ELR (cell line): ENCODE measurements around the gene FYCO1.

Experiments
- DNase-seq: peaks from one replicate; pipeline ENCODE4 v3.0.0-alpha.2; 2015; ENCODE audit warnings: low read depth

The FYCO1 gene

DNA sequence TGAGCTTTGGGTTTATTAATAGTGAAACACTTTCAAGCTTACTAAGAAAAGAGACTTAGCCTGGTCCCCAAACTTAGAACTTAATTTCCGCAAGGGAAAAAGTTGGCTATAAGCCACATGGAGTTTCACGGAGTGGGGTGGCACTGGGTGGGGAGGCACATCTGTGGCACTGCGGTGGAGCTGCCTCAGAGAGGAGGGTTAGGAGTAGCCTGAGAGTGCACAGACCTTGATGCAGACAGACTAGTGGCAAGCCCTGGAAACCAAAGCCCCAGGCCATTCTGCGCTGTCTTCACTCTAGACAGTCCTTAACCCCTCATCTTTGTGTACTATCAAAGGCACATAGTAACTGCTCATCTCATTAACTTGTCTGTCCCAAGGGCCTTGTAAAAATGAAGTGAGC is 30.4 kb downstream of the FYCO1 start:
- no peak for DNase-seq

DNA sequence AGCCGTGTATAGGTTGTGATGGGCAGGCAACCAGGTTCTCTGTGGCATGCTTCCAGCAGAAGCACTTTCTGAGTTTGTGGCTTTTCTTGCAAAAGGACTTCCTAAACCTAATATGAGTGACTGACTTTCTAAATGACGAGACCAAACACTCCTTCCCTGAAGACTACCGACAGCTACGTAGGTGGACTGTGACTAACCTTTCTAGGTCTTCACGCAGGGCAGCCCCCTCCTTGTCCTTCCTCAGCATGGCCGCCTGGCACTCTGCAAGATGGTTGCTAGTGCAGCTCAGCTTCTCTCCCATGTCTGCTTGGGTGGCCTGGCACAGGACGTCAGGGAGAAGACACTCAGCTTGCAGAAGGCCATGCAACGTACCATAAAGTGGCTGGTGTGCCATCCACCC is 31.5 kb downstream of the FYCO1 start:
- no peak for DNase-seq

DNA sequence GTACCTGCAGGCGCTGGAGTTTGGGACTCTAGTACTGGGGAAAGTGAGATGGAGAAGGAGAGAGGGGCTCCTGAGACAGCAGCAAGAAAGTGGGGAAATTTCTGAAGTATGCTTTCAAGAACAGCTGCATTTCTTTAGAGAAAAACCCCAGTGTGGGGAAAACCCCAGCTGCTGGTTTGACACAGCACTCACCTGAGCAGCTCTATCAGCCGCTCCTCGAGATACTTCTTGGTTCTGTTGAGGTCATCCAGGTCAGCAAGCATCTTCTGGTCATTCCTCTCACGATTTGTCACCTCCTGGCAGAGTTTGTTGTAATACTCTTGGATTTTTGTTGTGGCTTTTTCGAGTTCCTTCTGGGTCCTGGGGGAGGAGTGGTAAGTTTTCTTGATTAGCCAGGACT is 33.6 kb downstream of the FYCO1 start:
- no peak for DNase-seq

DNA sequence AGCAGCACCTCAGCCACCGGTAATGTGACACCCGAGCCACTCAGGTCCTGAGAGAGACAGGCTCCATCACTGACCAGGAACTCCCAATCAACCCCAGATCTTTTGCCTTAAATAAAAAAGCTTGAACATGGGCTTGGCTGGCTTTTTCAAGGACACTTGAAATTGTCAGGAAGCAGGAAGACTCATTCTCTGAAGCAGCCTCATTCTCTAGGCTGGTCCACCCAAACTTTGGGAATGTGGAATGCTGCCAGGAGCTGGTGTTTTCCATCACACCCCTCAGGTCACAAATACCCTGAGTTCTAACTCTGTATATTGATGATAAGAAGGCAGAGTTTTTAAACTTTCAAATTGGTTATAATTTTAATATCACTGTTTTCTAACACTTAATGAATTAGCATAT is 35.3 kb downstream of the FYCO1 start:
- no peak for DNase-seq

DNA sequence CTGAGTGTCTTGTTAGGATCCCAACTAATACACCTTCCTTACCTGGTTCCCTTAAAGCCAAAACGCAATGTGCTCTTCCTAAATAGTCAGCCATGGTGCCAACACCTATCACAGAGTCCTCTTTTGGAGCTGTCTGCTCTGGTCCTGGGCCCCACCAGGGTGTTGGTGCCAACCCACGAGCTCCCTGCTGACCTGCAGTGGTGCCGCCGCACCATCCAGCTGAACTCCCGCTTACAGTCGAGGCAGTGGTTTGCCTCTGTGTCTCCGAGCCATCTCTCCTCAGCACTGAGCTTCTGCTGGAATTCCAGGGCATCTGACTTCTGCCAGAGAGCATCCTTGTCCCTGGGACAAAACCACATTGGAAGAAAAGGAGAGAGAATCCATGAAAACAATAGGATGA is 36.4 kb downstream of the FYCO1 start:
- DNase-seq = no peak

DNA sequence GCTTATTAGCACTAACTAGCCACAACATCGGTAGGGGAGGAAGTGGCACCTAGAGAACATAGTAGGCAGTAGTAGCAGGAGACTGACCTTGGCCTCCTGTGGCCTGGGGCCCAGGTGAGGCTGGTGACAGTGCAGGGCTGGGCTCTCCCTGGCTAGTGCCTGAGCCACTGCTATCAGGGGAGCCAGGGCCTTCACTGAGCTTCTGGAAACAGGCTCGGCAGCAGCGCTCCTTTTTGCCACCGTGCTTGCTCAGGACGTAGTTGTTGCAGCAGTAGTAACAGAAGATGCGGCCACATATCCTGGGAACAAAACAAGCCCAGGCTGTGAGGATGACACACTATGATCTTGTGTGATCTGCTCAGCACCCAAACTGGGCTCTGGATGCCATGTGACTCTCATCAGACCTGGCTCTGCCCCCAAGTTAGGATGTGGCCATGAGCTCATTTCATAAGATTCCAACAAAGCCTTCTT is 37.3 kb downstream of the FYCO1 start:
- DNase-seq = peak; percentile 22

DNA sequence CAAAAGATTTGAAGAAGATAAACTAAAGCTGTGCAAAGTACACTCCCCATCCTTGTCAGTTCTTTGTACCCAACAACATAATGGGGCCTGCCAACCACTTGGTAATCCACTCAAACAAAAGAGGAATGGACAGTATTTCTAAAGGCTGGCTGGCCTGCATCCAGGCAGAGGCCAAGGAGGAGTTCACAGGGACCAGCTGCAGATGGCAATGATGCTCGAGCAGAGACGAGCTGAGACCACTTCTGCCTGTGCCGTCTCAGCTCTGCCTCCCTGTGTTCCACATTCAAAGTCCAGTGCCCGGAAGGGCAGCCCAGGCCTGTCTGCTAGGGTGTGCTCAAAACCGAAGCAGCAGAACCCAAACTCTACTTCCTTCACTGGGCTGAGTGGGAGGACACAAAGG is 38.0 kb downstream of the FYCO1 start:
- DNase-seq = no peak

DNA sequence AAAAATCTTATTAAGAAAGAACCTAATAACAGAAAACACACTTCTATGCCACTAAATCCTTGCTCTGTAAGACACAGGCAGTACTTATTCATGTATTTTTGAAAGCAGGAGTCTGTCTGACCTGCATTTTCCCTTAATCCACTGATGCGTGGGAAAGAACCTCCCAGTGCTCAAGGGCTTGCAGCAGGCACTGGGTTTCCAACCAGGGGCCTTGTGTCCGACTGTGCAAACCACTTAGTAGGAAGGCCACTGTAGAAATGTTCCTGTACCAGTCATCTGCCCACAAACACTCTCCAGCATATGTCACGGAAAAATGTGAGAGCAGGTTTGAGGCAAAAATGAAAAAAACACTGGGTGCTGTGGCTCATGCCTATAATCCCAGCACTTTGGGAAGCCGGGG is 39.9 kb downstream of the FYCO1 start:
- no peak for DNase-seq

DNA sequence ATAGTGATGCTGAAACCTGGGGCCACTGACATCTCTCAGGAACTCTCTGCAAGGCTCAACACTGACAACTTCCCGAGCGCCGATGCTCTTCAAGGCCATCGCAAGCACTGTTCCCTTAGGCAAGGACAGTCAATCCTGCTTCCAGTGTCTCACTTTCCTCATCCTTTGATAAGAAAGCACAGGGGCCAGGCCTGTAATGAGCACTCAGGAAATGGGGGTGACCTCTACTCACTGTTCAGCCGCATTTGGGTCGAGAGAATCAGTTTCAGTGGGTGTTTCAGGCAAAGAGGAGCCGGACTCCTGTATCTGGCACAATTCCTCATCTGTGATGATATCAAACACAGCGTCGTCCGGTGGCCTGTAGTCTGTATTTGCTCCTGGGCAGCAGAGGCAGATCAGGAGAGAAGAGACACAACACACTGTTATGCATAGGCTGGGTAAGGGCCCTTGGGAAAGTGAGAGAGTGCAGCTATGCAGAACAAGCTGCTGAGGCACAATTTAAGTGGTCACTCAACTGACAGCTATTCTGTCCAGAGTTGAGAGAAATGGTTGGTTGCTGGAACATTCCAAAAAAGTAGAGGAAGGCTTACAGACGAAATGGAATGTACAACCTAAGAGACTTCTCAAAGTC is 40.5 kb downstream of the FYCO1 start:
- no peak for DNase-seq

DNA sequence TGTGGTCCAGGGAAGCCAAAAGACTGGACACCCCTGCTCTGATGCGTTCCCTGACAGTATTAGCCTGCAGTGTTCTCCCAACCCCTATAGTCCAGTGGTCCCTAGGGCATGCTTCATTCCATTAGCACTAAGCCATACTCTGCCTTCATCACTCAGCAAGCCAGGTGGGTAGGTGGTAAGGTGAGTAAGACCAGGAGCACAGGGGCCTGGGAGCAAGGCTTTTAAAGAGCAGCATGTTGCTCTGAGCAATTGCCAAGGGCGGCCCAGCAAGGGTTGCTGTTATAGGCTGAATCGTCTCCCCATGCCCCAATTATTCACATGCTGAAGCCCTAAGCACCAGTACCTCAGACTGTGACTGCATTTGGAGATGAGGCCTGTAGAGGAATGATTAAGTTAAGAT is 41.3 kb downstream of the FYCO1 start:
- DNase-seq = no peak

DNA sequence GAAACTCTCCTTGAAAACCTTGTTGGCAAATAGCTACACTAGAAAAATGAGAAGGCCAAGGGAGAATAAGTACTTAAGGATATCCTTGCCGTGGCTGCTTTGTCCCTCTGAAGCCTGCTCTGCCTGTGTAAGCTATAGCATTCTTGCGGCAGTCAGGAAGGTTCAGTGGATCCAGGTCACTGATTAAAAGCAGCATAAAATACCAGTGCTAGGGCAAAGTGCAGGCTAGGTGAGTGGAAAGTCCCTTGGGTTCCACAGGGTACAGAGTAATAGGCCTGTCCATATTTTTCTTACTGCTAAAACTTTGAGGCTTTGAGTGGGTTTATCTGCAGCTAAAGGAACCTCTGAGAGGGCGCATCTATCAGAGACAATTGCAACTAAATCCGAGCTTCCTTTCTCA is 42.1 kb downstream of the FYCO1 start:
- DNase-seq = no peak

DNA sequence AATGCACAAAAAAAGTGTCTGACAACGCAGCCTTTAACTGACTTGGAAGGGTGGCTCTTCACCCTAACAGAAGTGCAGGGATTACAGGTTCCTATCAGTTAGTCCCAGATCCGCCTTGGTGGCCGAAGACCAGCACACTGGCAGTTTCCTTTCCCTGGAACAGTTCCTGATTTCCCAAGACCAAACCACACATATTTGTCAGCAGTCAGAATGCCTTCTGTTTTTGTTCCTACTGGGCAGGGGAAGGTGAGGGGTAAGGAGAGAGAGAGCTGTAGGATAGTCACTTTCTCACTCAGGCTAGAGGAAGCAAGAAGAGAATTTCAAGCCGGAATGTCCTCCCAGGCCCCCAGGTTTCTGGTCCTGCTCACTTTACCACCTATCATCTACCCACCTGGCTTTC is 43.2 kb downstream of the FYCO1 start:
- no peak for DNase-seq

DNA sequence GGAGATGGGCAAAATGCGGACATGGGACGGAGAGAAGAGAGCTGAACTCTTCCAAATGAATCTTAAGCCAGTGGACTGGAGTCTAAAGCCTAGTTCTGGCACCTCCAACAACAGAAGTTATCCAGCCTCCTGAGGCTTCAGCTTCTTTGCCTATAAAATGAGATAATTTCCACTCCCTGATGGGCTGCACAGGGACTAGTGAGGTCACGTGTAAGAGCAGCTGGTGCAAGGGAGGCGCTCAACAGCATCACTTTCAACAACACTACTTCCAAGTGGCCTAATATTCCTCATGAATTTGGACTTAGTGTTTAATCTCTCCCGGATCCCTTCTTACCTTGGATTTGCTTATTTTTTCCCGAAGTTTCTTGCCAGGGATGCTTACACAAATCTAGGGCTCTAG is 43.7 kb downstream of the FYCO1 start:
- no peak for DNase-seq

DNA sequence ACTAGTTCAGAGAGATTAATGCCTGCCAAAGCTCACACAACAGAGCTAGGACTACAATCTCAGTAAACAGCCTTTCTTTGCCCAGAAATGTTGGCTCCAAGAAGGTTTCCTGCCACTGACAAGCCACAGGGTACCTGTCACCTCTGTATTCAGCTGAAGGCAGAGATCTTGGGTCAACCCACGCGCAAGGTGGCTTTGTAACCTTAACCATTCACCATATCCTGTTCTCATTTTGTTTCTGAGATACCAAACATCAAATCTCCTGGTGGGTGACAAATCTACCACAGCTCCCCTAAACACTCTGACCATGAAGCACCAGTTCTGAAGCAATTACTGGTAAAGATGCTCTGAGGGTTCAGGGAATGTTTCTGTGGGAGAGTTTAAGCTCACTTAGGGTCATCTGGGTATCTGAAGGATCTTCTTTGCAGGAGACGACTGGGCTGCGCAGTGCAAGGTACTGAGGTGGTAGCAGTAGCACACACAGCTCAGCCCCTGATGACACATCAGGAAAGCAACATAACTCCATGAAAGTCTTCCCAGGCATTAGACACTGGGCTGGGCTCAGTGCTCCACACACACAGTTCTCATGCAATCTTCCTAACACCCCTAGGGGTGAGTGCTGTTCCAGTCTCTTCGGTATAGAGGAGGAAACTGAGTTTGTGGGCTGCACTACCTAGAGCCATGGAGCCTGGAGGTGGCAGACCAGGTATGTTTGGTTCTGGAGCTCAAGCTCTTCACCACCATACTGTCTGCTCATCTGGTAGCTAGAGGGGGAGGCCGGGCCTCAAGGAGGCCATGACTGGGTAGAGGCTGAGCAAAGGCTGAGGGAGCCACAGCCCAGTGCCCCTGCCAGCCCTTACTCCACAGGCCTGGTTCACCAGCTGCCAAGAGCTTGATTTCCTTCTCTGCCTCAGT is 44.7 kb downstream of the FYCO1 start:
- DNase-seq = no peak

DNA sequence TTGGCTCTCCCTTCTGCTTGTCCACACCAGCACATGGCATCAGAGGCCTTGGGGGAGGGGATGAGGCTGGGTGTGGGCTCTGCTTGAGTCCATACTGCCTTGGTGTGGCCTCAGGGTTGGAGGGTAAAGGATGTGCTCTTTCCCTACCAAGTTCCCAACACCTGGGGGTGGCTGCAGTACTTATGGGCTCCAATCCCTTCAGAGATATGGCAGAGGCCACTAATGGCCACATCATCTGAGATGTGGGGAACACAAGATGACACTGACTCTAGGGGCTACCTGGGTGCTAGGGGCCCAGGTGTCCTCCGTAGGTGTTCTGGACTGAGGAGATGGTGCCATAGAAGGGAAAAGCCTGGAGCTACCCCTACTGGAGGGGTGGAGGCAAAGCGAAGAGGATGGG is 45.5 kb downstream of the FYCO1 start:
- no peak for DNase-seq

DNA sequence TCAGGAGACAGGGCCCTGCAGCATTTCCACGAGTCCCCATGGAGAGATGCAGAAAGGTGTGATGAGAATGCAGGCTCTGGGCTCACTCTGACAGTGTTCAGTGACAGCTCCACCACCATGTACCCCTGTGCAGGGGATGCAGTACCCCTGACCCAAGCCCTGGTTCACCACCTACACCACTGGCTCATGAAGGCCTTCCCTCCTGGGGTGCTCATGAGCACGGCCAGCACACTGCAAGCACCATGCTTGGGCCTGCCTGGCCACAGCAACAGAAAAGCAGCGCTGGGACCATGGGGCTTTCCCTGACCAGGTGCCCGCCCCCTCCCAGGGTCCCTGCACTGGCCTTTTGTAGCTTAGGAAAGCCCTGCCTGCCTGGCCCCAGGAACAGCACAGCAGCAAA is 46.2 kb downstream of the FYCO1 start:
- DNase-seq = no peak

DNA sequence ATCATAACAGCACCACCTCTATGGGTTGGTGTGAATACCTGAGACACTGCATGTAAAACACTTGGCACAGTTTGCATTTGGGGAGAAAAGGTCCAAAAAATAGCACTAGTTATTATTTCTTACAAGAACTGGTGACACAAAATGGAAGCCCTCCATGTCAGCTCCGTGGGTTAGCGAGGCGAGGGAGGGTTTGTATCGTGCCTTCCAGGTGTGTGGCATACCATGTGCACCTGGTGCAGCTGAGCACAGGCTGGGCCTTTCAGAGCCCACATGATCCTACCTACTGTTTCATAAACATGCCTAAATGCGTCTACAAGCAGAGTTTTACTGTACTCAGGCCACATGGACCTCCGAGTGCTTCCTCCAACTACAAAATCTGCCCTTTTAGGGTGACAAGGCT is 46.7 kb downstream of the FYCO1 start:
- DNase-seq = no peak

DNA sequence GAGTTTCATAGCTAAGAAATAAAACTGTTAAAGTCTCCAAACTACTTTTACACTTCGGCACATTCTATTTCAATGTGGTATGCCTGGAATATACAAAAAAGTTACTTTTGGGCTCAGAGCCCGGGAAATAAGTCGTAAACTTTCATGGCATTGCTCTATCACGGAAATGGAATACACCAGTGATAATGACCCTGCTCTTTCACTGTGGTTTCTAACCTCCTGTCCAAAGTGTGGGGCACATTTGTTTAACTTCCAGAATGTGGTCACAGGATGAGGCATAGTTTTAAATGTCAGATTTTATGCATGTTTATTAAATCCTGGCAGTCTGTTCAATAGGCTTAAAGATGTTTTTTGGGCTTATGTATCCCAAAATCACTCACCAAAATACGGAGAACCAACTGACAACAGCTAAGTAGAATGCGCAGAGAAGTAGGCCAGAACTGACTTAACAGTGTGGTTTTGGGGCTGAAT is 47.3 kb downstream of the FYCO1 start:
- DNase-seq = peak; percentile 49

DNA sequence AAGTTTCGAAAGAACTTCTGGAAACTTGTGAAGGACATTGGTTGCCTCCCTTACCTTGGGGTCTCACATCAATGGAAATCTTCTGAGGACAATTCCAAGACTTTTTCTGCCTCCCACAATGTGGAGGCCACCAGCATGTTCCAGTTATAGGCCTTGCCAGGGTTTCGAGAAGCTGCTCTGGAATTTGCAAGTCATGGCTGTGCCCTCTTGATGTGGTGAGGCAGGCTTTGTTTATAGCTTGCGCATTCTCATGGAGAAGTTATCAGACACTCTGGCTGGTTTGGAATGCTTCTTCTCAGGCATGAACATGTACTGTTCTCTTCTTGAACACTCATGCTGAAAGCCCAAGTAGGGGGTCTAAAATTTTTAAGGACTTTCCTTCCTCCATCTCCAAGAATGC is 48.3 kb downstream of the FYCO1 start:
- no peak for DNase-seq

DNA sequence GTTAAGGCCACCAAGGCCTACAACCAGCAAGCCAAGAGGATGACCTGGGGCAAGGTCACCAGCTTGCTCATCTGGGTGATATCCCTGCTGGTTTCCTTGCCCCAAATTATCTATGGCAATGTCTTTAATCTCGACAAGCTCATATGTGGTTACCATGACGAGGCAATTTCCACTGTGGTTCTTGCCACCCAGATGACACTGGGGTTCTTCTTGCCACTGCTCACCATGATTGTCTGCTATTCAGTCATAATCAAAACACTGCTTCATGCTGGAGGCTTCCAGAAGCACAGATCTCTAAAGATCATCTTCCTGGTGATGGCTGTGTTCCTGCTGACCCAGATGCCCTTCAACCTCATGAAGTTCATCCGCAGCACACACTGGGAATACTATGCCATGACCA is 48.7 kb downstream of the FYCO1 start:
- DNase-seq = no peak

DNA sequence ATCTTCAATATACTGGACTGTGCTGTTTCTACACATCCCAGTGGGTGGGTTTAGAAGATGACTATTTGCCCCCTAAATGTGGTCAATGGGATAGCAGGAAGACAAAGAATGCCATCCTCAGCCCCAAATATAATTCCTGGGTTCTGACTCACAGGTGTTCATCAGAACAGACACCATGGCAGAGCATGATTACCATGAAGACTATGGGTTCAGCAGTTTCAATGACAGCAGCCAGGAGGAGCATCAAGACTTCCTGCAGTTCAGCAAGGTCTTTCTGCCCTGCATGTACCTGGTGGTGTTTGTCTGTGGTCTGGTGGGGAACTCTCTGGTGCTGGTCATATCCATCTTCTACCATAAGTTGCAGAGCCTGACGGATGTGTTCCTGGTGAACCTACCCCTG is 49.3 kb downstream of the FYCO1 start:
- DNase-seq = peak; percentile 47

DNA sequence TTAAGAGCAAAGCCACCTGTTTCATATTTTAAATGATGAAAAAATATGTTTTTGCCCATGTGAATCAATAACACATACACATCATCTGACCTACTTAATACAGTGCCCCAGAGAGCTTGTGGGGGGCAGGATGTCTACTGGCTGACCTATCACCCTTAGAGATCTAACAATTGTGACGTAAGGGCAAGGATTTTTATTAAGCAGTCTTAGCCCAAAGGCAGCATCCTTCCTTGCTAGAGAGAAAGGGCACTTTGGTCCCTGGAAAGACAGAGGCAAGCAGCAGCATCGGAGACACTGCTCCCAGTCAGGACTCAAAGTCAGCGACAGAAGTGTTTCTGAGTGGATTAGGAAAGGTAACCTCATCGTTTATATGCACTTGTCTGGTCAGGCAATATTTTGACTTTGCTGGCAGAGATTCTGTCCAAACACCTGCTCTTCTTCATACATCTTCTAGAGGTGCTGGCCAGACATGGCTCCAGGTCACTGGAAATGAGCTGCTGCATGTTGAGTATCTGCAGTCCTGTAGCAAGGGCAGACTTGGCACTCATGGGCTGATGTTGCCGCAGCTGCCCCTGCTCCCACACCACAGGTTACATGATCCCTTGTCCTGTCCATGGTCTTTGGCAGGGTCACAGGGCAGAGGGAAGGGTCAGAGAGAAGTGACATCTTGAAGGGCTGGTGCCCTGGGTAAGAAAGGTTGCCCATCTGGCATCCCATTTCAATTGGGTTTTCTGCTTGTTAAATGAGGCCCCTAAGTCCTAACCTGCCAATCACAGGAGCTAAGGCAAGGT is 50.6 kb downstream of the FYCO1 start:
- DNase-seq = no peak
